GM10248 (cell line): ENCODE data around the gene THSD8.

ENCODE experiments used
- CTCF ChIA-PET: fragments of 300-600 bp; sonication (Branson Sonifier 250); formaldehyde crosslinking; extraction: SDS; loops from one replicate; lab custom pipeline; 2021; ENCODE audit warnings: antibody characterized with exemption; lab: Yijun Ruan, JAX
- POLR2A ChIA-PET: fragments of 350-650 bp; sonication (Branson Sonifier 250); formaldehyde crosslinking; extraction: SDS; loops from one replicate; lab custom pipeline; 2020; ENCODE audit warnings: antibody characterized with exemption; lab: Yijun Ruan, JAX
- DNase-seq: peaks from one replicate; pipeline ENCODE4 v3.0.0; 2012; ENCODE audit errors: extremely low spot score
- TF ChIP-seq, protein P1 (sequence below): IDR thresholded peaks from 2 replicates; pipeline ENCODE4 v1.5.1; 2012; ENCODE audit warnings: mild to moderate bottlenecking, low read depth; ENCODE audit errors: extremely low read depth, missing control alignments, control extremely low read depth

THSD8 gene

DNA sequence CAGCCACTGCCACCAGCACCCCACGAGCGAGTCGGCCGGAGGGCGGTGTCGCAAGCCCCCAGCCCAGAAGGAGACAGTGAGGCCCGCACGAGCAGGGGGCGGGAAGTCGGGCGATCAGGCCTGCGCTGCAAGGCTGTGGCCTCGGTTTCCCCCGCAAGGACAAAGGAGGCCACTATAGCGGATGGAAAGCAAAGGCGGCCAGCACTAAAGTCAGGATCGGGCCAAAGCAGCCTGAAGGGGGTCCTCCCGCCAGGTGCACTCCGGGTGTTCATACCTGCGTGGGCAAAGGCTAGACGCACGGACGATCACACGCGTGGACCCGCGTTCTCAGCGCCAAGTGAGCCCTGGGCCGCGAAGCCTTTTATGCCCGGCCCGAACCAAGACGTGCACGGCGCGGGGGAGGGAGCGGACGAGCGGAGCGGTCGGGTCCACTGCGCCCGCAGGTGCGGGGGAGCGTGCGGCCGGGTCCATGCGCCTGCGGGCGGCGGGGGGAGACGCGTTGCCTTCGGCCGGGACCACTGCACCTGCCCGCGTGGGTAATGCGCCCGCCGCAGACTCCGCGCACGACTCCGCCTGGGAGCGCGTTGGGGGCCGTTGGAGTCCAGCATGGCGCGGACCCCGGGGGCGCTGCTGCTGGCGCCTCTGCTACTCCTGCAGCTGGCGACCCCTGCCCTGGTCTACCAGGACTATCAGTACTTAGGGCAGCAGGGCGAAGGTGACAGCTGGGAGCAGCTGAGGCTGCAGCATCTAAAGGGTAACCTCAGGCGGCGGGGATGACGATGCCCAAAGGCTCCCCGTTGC lies at the start of gene THSD8, which contains the start of gene PRDX2:
Gene THSD8, plus strand, starts transcription at position 604 of the 801 bp plus-strand sequence. Its CDS starts 3 bp downstream, at position 607.
Gene PRDX2, minus strand, starts transcription at position 335 of the 801 bp plus-strand sequence. CDS start 539 bp downstream, outside the sequence.
- CTCF ChIA-PET, result interaction anchor here (1.2 to 17.0 kb wide), 7 partner anchors 9 to 46 kb away, joined by 3 to 550 read pairs (median 16); partner anchors contain the start of gene HOOK2
- POLR2A ChIA-PET, result interaction anchor here (2.2 kb wide), 1 partner anchor 10 kb away, joined by 9 read pairs; the partner anchor contains the start of gene JUNB
- TF ChIP-seq, protein P1, sequence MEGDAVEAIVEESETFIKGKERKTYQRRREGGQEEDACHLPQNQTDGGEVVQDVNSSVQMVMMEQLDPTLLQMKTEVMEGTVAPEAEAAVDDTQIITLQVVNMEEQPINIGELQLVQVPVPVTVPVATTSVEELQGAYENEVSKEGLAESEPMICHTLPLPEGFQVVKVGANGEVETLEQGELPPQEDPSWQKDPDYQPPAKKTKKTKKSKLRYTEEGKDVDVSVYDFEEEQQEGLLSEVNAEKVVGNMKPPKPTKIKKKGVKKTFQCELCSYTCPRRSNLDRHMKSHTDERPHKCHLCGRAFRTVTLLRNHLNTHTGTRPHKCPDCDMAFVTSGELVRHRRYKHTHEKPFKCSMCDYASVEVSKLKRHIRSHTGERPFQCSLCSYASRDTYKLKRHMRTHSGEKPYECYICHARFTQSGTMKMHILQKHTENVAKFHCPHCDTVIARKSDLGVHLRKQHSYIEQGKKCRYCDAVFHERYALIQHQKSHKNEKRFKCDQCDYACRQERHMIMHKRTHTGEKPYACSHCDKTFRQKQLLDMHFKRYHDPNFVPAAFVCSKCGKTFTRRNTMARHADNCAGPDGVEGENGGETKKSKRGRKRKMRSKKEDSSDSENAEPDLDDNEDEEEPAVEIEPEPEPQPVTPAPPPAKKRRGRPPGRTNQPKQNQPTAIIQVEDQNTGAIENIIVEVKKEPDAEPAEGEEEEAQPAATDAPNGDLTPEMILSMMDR, result no peak
- peak; percentile 80 for DNase-seq

DNA sequence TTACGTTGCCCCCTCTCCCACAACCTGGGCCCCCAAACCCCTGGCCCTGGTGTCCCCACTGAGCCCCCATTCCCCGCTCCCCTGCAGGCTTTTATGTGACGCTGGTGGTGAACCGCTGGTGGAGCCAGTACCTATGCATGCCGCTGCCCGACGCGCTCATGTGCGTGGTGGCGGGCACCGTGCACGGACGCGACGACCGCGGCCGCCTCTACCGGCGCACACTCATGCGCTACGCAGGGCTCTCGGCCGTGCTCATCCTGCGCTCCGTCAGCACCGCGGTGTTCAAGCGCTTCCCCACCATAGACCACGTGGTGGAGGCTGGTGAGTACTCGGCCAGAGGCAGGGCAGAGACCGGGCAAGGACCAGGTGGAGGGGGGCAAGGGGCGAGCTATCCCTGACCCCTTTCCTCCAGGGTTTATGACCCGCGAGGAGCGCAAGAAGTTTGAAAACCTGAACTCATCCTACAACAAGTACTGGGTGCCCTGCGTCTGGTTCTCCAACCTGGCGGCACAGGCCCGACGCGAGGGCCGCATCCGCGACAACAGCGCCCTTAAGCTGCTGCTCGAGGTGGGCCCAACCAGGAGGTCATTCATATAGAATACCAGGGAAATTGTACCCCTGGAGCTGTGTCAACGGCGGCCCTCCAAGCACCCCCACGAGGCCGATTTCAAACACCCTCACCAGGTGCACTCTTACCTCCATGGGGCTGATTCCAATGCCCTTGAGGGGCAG lies 47.2 kb upstream of the THSD8 start:
- CTCF ChIA-PET, result interaction anchor here (1.2 to 23.7 kb wide), 7 partner anchors 8 to 93 kb away, joined by 4 to 550 read pairs (median 369); partner anchors contain the start of genes BEST2, GET3 and JUNB
- TF ChIP-seq, protein P1, result no peak
- no peak for DNase-seq
- POLR2A ChIA-PET, result interaction anchor here (0.9 kb wide), 1 partner anchor 81 kb away, joined by 3 read pairs; no protein-coding TSS in a partner anchor

DNA sequence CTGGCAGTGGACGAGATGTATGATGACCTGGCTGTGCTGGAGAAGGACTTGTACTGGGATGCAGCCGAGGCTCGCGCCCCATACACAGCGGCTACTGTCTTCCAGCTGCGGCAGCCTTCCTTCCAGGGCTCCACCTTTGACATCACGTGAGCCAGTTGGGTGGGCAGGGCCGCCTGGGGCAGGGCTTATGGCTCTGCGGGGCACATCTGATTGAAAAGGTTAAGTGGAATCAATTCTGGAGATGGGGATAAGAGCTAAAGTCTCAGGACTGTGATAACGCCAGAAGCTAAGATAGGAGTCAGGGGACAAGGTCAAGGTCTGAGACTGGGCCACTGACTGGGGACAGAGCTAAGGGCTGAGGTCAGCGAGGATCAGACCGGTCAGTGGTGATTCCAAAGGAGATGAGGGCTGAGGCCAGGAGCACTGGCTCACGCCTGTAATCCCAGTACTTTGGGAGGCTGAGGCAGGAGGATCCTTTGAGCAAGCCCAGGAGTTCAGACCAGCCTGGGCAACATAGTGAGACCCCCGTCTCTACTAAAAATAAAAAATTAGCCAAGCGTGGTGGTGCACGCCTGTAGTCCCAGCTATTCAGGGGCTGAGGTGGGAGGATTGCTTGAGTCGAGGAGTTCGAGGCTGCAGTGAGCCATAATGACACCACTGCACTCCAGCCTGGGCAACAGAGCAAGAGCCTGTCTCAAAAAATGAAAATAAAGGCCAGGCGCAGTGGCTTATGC lies 45.6 kb upstream of the THSD8 start:
- no peak for DNase-seq
- TF ChIP-seq, protein P1, result no peak
- ChIA-PET CTCF (interaction anchor here (1.0 to 23.7 kb wide), 9 partner anchors 6 to 92 kb away, joined by 3 to 550 read pairs (median 70); partner anchors contain the start of genes BEST2, GET3, HOOK2 and JUNB), POLR2A (no interaction called here)

DNA sequence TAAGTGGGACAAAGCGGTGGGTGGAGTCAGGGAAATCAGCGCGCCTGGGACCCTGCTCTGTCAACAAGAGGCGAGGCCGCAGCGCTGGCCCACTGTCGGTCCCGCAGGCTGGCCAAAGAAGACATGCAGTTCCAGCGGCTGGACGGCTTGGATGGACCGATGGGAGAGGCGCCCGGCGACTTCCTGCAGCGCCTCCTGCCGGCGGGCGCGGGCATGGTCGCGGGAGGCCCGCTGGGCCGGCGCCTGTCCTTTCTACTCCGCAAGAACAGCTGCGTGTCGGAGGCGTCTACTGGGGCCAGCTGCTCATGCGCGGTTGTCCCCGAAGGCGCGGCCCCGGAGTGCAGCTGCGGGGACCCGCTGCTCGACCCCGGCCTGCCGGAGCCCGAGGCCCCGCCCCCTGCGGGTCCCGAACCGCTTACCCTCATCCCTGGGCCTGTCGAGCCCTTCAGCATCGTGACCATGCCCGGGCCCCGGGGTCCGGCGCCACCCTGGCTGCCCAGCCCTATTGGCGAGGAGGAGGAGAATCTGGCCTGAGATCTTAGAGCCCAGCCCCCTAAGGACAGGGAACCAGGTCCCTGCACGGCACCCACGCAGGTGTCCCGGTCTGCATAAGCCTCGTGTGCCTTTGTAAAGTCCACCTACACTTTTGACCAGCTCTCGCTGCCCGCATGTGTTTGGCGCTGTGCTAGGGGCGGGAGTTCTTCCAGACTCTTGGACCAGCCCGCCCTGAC lies 44.2 kb upstream of the THSD8 start:
- CTCF ChIA-PET, result interaction anchor here (0.6 to 23.7 kb wide), 34 partner anchors 5 to 698 kb away, joined by 3 to 550 read pairs (median 4); partner anchors contain the start of genes BEST2, DHPS, DNASE2 and GET3
- TF ChIP-seq, protein P1, result peak; percentile 82

DNA sequence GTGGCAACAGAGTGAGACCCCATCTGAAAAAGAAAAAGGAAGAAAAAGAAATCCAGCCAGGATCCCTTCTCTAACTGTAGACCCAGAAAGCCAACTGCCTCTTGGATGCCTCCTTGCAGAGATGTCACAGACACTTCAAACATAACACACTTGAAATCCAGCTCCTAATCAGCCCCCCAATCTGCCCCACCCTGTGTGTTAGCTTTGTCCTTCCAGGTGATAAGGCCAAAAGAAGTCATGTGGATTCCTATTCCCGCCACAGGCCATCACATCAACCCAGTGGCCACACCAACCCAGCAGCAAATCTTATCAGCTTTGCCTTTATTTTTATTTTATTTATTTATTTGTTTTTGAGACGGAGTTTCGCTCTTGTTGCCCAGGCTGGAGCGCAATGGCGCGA lies 42.2 kb upstream of the THSD8 start:
- no peak for DNase-seq
- TF ChIP-seq, protein P1, result no peak
- ChIA-PET POLR2A (interaction anchor here (1.6 kb wide), 1 partner anchor 32 kb away, joined by 10 read pairs; the partner anchor contains the start of gene JUNB), CTCF (interaction anchor here (0.8 to 18.0 kb wide), 32 partner anchors 9 to 701 kb away, joined by 3 to 550 read pairs (median 4); partner anchors contain the start of genes BEST2, GET3, HOOK2 and JUNB)

More for the DNA sequence above, 44.2 kb upstream of the THSD8 start:
- peak; percentile 85 for DNase-seq
- POLR2A ChIA-PET, result interaction anchor here (1.4 kb wide), 1 partner anchor 34 kb away, joined by 3 read pairs; the partner anchor contains the start of gene JUNB
